Measurements from ENCODE around the gene AFAP1L1. TPM values are rescaled to one million over a fixed set of nuclear protein-coding genes. Genes with fewer than 3 reads are reported as not detected.

Gene AFAP1L1
- total and polyA plus RNA-seq, 2 of the 13 experiments (the other 11 are each of a cell fraction or from before 2014, with no cell fraction given) = 0.38 to 1.0 TPM

GRCh38 chr5:149256451-149256850, 15.2 kb upstream of the AFAP1L1 start:
- no peaks in the 10 kb centered on the region for H4K20me1 ChIP-seq (ENCODE audit: insufficient read depth, low read length)
- no peaks in the 10 kb centered on the region for H3K4me1 ChIP-seq (ENCODE audit: insufficient read depth, low read length)
- no peak overlapping the region for H3K4me2 ChIP-seq (ENCODE audit: low read depth, low read length)
- FAIRE-seq (no peak), DNase-seq (ENCODE audit: low spot score) (no peak), ATAC-seq (no peak)
- no peaks in the 10 kb centered on the region for H3K9me3 ChIP-seq (ENCODE audit: low read length)
- H3K4me3 ChIP-seq (replicated peaks in 1 of 3; ENCODE audit: insufficient read depth in 1 of 3, low read depth in 2 of 3, low read length in 3 of 3) = no peak overlapping the region
- ChIA-PET CTCF (ENCODE audit: low intra/inter-chr PET ratio, low total read pairs) (no interaction called here), POLR2A (no interaction called here)
- in situ Hi-C loops (cut with HindIII; ENCODE audit: extremely low pct_ligation_motif_present, low pct_unique_long_range_greater_than_20kb) (no loop called here), intact Hi-C loops (cut with micrococcal nuclease; ENCODE audit: unreplicated experiment) (no loop called here)
- BruUV-seq (replicated peaks) = no TSS peak
- no peak overlapping the region for H3K9ac ChIP-seq (ENCODE audit: insufficient read depth, low read depth, low read length)
- H3K36me3 ChIP-seq (replicated peaks in 1 of 2; ENCODE audit: control insufficient read depth in 1 of 2, insufficient read depth in 2 of 2, low read length in 2 of 2) = no peaks in the 10 kb centered on the region
- no peaks in the 10 kb centered on the region for H3K79me2 ChIP-seq (ENCODE audit: insufficient read depth, low read length)
- TF ChIP-seq ZNF234 (CRISPR knock-in tag; conservative IDR thresholded peaks at IDR 0.05) = no peak
- TF ChIP-seq ZFP90 (CRISPR knock-in tag; IDR thresholded peaks at IDR 0.05; ENCODE audit: borderline replicate concordance) = no peak
- no peak for TF ChIP-seq DDIT3 (CRISPR knock-in tag; IDR thresholded peaks at IDR 0.05)
- no peak for TF ChIP-seq KLF11 (CRISPR knock-in tag; IDR thresholded peaks at IDR 0.05)
- TF ChIP-seq IRF2 (CRISPR knock-in tag; IDR thresholded peaks at IDR 0.05) = no peak
- no peak for TF ChIP-seq MEIS2 (CRISPR knock-in tag; IDR thresholded peaks at IDR 0.05)
- TF ChIP-seq ZNF879 (CRISPR knock-in tag; IDR thresholded peaks at IDR 0.05) = no peak
- TF ChIP-seq KLF12 (CRISPR knock-in tag; IDR thresholded peaks at IDR 0.05; ENCODE audit: borderline replicate concordance) = no peak
- TF ChIP-seq NFE2L1 (CRISPR knock-in tag; IDR thresholded peaks at IDR 0.05; ENCODE audit: borderline replicate concordance) = no peak
- no peak for TF ChIP-seq SIX1 (CRISPR knock-in tag; IDR thresholded peaks at IDR 0.05; ENCODE audit: borderline replicate concordance)
- TF ChIP-seq GATAD1 (CRISPR knock-in tag; IDR thresholded peaks at IDR 0.05) = no peak
- no peak for TF ChIP-seq ZNF615 (CRISPR knock-in tag; IDR thresholded peaks at IDR 0.05; ENCODE audit: borderline replicate concordance)
- TF ChIP-seq EED (CRISPR knock-in tag; IDR thresholded peaks at IDR 0.05) = no peak
- no peak for TF ChIP-seq NAIF1 (CRISPR knock-in tag; IDR thresholded peaks at IDR 0.05; ENCODE audit: borderline replicate concordance)
- no peak for TF ChIP-seq IKZF4 (CRISPR knock-in tag; IDR thresholded peaks at IDR 0.05; ENCODE audit: borderline replicate concordance, low read depth, not compliant biosample characterization)
- no peak overlapping the region for H2AFZ ChIP-seq (ENCODE audit: low read length)
- H3K27ac ChIP-seq (ENCODE audit: extremely low read length, insufficient read depth, low read length) = no peak overlapping the region
- H3K27me3 ChIP-seq (ENCODE audit: control insufficient read depth in 1 of 2, insufficient read depth in 2 of 2, low read length in 2 of 2) = no peaks in the 10 kb centered on the region

All from HepG2 (cell line).